A549 (cell line): Measurements from ENCODE around the gene COL2A1.

ENCODE experiments used
- CBX8 ChIP-seq: fragments of 200-600 bp; sonication (generic); IDR thresholded peaks from 2 replicates; pipeline ENCODE4 v1.6.1; 2016
- CHD2 ChIP-seq: fragments of 150-350 bp; IDR thresholded peaks from 2 replicates; pipeline ENCODE4 v1.6.1; 2014; ENCODE audit warnings: low read length; ENCODE audit not compliant: partially characterized antibody
- CTCF ChIP-seq: fragments of >200 bp; sonication (Bioruptor Twin); formaldehyde crosslinking; IDR thresholded peaks from 3 replicates; pipeline ENCODE4 v1.5.1; 2016
- EP300 ChIP-seq, 2 experiments: fragments of >200 bp; sonication (Bioruptor Twin); formaldehyde crosslinking; IDR thresholded peaks; 2 replicates in 1 of 2; 3 replicates in 1 of 2; pipeline ENCODE4 v1.6.1; 2016 to 2017
- HDAC2 ChIP-seq: fragments of 200-600 bp; sonication (generic); IDR thresholded peaks from 2 replicates; pipeline ENCODE4 v1.6.1; 2016
- KDM1A ChIP-seq: fragments of 200-600 bp; sonication (generic); IDR thresholded peaks from 2 replicates; pipeline ENCODE4 v1.6.1; 2016; ENCODE audit warnings: low read depth, mild to moderate bottlenecking
- MAX ChIP-seq: IDR thresholded peaks from 2 replicates; pipeline ENCODE4 v1.6.1; 2012
- MAZ ChIP-seq: fragments of 150-350 bp; IDR thresholded peaks from 2 replicates; pipeline ENCODE4 v1.6.1; 2014; ENCODE audit warnings: antibody characterized with exemption, low read depth, low read length, borderline replicate concordance
- NFE2L2 ChIP-seq: fragments of 150-350 bp; conservative IDR thresholded peaks from 2 replicates; pipeline ENCODE4 v1.6.1; 2014; ENCODE audit warnings: low read length
- POLR2A ChIP-seq: IDR thresholded peaks from 2 replicates; pipeline ENCODE4 v1.6.1; 2012; ENCODE audit warnings: mild to moderate bottlenecking, low read length
- RCOR1 ChIP-seq: fragments of 150-350 bp; IDR thresholded peaks from 2 replicates; pipeline ENCODE4 v1.6.1; 2014; ENCODE audit warnings: antibody characterized with exemption, low read length, low read depth
- RFX5 ChIP-seq: fragments of 450-650 bp; IDR thresholded peaks from 2 replicates; pipeline ENCODE4 v1.7.1; 2014; ENCODE audit warnings: antibody characterized with exemption, mild to moderate bottlenecking, moderate library complexity
- TFCP2L1 ChIP-seq: fragments of 250-450 bp; sonication (Bioruptor Pico); IDR thresholded peaks from 2 replicates; pipeline ENCODE4 v1.5.0; 2021; ENCODE audit warnings: mild to moderate bottlenecking
- TP53 ChIP-seq: fragments of 250-450 bp; sonication (Bioruptor Pico); IDR thresholded peaks from 2 replicates; pipeline ENCODE4 v1.5.0; 2021; ENCODE audit warnings: mild to moderate bottlenecking, moderate library complexity

- no peak for TF ChIP-seq POLR2A
- no peak for TF ChIP-seq CTCF
- TF ChIP-seq NFE2L2, result no peak
- no peak for TF ChIP-seq RCOR1
- TF ChIP-seq CHD2, result no peak
- no peak for TF ChIP-seq HDAC2
- TF ChIP-seq KDM1A, result no peak
- no peak for TF ChIP-seq MAZ
- TF ChIP-seq TP53, result no peak
- no peak for TF ChIP-seq EP300 (IDR thresholded peaks at IDR 0.05)
- TF ChIP-seq MAX, result no peak
- TF ChIP-seq TFCP2L1, result no peak
- no peak for TF ChIP-seq RFX5
- TF ChIP-seq CBX8, result no peak
These were observed 41.0 kb upstream of the COL2A1 start for GRCh38 chr12:48045061-48045846.
